Left cardiac atrium (tissue), 4 donors: ENCODE results near the gene DDX20. TPM values are rescaled to one million over a fixed set of nuclear protein-coding genes. Genes with fewer than 3 reads are reported as not detected.
"Not testable (repeated sequence)": the region's sequence is repeated elsewhere in the genome, so short reads cannot be mapped to it uniquely, and the experiment has no call there.

Experiments used
- ATAC-seq, 2 donors: fragments of 200-7000 bp; cut with Tn5 transposase; one replicate each; pipeline ENCODE4 v1.9.1; 2020; ENCODE audit warnings: mild to moderate bottlenecking in 2 of 2, moderate library complexity in 2 of 2
- DNase-seq: peaks from one replicate; pipeline ENCODE4 v3.0.0-alpha.2; 2020
- intact Hi-C, 2 donors: fragments of 100-400 bp; cut with DNase I; formaldehyde crosslinking; loops; one replicate each; pipeline versions ENCODE4 v1.14.1 to v1.15.1; 2022 to 2023
- total RNA-seq, 2 donors: library from RNA; stranded (reverse); fragmentation: NEBNext Ultra II Directional; extraction: Animal tissue kit (Norgen Biotek cat#: 25700); gene quantifications; one replicate each; pipeline ENCODE4 v1.2.1, GENCODE V29; 2021
- donor health status: DM: no; HTN: yes; CAD: no.
- donor health status: DM: no; HTN: yes; CAD: no; lungs with severe emphysema.
- donor health status: DM: yes; HTN: yes; CAD: no.
- donor health status: Dilated cardiomyopathy.

Gene DDX20
- total RNA-seq, 2 donors from 2014 or later, result 7.8 TPM

GRCh38 chr1:111776861-111777260, 21.2 kb downstream of the DDX20 start:
- no peak for ATAC-seq
- no peak for DNase-seq
- intact Hi-C loops, result no loop called here

DNA sequence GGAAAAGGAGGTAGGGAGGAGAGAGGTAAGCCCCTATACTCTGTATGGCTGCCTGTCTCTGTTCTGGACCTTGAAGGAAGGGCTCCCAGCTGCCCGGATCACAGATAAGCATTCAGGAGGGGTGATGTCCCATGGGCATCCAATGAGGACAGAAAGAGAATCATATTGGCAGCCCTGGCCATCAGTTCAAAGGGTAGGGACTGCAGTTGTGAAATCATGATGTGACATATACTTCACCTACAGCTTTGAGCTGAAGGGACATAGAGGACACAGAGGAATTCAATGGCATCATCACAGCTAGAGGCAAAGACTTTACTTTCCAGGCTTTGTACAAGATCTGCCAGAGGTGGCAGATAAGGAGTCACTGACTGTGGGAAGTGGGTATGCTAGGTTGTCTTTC, 21.6 kb downstream of the DDX20 start:
- DNase-seq, result no peak
- intact Hi-C loops, result no loop called here

DNA sequence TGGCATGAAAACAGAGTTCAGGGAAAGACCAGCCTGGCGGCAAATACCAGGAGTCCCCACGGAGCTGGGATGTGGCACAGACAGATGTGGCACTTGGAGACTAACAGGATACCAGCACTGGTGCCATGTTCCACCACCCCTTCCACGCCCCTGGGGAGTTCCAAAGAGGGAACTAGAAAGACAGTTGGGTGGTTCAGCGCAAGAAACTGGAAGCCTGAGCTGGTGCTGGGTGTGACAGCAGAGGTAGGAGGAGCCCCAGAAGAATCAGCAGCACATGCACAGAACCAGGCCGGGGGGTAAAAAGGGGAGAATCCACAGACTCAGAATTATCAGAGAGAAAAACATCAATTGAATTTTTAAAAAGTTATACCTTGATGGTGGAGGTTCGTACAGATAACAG, 22.4 kb downstream of the DDX20 start:
- ATAC-seq, result no peak
- no peak for DNase-seq
- intact Hi-C loops, result no loop called here

More for the DNA sequence above, 21.6 kb downstream of the DDX20 start:
- ATAC-seq, result no peak

GRCh38 chr1:111778541-111779051, 22.9 kb downstream of the DDX20 start:
- no peak for ATAC-seq
- intact Hi-C loops, result no loop called here
- DNase-seq, result no peak

DNA sequence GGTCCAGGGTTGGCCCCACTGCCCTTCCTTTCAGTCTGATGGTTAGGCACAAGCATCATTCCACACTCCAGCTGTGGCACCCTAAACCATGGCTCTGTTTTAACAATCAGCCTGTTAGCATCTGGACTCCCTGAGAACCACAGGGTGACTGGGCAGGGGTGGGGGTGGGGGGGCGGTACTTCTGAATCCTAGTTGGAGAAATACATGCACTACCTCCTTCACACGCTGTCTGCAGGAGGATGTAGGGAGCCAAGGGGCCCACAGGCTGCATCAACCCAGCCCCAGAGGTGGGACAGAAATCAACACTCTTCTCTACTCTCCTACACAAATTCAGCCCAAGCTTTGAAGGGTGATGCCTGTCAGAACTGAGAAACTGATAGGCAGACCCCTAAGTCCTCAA, 23.8 kb downstream of the DDX20 start:
- DNase-seq, result no peak
- no peak for ATAC-seq

DNA sequence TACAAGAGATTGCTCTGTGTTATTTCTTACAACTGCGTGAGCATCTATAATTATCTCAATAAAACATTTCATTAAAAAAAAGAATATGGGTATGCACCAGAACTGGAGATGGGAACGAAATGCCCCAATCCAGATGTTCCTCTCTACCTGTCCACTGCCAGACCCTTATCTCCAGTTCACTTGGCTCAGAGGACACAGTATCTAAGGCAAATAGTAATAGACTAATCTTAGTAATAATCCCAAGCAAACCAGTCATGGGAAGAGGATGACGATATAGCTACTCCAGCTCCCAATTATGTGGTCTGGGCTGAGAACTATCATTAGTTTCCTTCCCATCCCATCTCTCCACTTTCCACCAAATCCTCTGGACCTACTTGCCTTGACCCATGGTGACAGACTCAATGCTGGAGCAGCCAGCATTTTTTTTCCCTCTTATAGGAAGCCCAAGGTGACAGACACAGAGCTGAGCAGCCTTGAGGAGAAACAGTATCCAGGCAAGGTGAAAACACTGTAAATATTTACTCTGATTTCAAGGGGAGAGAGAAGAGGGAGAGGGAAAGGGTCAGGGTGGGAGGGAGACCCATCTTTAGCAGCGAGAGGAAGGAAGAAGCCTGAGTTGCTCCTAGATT, 28.7 kb downstream of the DDX20 start:
- ATAC-seq, result no peak
- no peak for DNase-seq
- intact Hi-C loops, result no loop called here

More for the DNA sequence above, 23.8 kb downstream of the DDX20 start:
- intact Hi-C loops, result no loop called here

DNA sequence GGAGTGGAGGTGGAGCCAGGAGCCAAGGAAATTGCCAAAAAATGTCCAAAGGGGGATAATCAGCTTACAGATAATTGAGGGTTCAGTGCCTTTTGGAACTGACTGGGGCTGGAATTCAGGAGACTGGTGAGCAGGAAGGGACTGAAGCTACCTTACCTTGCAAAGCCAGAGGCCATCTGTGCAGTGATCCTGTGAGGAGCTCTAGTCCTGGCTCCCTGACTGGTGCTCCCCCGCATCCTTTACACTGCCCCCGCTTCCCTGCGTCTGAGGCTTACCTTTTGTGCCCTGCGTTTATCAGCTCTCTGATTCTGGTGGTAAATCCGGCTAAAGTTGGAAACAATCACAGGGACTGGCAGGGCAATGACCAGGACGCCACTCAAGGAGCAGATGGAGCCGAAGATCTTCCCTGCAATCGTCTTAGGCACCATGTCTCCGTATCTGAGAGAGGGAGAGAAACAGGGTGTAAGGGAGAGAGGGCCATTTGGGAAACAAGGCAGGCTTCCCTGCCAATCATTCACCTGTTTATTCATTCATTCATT, 31.0 kb downstream of the DDX20 start:
- no peak for DNase-seq
- ATAC-seq, result no peak
- intact Hi-C loops, result no loop called here

- DNase-seq (no peak), ATAC-seq (no peak)
- intact Hi-C loops, result no loop called here
Observed at GRCh38 chr1:111789142-111789541, 33.4 kb downstream of the DDX20 start.

- intact Hi-C loops, result loop anchor here in 1 of 2 donors (10.0 kb wide), 2 partner anchors 205 to 545 kb away; no protein-coding TSS in a partner anchor
- ATAC-seq, result peak; percentile 64 to 67
Observed at GRCh38 chr1:111789666-111790316, 34.1 kb downstream of the DDX20 start.

DNA sequence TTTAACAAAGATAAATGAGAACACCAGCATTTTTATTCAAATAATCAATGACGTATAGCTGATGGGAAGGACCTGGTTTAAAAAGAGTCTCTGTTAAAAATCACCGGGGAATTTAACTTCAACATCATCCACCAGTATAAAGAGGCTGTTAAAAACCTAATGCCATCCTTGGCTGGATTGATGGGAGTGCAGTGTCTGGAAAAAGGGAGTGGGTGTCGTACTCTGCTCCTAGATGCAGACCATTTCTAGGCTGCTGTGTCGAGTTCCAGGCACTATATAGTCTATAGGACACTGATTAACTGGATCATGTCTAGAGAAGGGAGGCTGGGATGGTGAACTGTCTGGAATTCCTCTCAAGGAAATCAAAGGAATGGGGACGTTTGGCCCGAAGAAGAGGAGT, 36.1 kb downstream of the DDX20 start:
- ATAC-seq (no peak), DNase-seq (no peak)
- intact Hi-C loops, result loop anchor here in 1 of 2 donors (10.0 kb wide), 2 partner anchors 203 to 543 kb away; no protein-coding TSS in a partner anchor

More at GRCh38 chr1:111789666-111790316, 34.1 kb downstream of the DDX20 start:
- DNase-seq, result no peak

GRCh38 chr1:111792249-111792648, 36.5 kb downstream of the DDX20 start:
- intact Hi-C loops, result loop anchor here in 1 of 2 donors (10.0 kb wide), 2 partner anchors 203 to 543 kb away; no protein-coding TSS in a partner anchor
- DNase-seq (no peak), ATAC-seq (no peak)

DNA sequence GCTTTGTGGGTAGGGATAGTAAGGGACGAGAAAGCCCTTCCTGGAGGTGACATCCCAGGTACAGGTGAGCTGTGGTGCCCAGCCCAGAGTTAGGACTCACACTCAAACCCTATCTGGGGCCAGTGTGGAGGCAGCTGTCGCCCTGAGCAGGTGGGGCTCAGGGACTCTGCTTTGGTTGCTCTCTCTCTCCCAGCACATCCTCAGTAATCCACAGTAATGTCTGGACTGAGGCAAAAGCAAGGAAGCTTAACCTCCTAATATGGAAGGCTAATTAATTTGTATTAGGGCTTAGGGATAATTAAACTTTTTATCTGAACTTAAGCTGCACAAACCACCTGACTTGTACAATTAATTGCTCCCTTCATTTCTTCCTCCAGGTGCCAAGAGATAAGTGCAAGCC, 38.2 kb downstream of the DDX20 start:
- DNase-seq, result no peak
- no peak for ATAC-seq
- intact Hi-C loops, result loop anchor here in 1 of 2 donors (10.0 kb wide), 2 partner anchors 201 to 541 kb away; no protein-coding TSS in a partner anchor

GRCh38 chr1:111795401-111795800, 39.7 kb downstream of the DDX20 start:
- no peak for ATAC-seq
- no peak for DNase-seq
- intact Hi-C loops, result loop anchor here in 1 of 2 donors (10.0 kb wide), 2 partner anchors 199 to 539 kb away; no protein-coding TSS in a partner anchor

GRCh38 chr1:111798580-111798979, 42.9 kb downstream of the DDX20 start:
- intact Hi-C loops, result loop anchor here in 1 of 2 donors (10.0 kb wide), 2 partner anchors 196 to 536 kb away; no protein-coding TSS in a partner anchor
- ATAC-seq (no peak), DNase-seq (no peak)

- intact Hi-C loops, result loop anchor here (2.0 to 10.0 kb wide), 3 partner anchors 191 to 535 kb away; no protein-coding TSS in a partner anchor
- ATAC-seq, result not testable (repeated sequence)
Observed at GRCh38 chr1:111799722-111800121, 44.0 kb downstream of the DDX20 start.

DNA sequence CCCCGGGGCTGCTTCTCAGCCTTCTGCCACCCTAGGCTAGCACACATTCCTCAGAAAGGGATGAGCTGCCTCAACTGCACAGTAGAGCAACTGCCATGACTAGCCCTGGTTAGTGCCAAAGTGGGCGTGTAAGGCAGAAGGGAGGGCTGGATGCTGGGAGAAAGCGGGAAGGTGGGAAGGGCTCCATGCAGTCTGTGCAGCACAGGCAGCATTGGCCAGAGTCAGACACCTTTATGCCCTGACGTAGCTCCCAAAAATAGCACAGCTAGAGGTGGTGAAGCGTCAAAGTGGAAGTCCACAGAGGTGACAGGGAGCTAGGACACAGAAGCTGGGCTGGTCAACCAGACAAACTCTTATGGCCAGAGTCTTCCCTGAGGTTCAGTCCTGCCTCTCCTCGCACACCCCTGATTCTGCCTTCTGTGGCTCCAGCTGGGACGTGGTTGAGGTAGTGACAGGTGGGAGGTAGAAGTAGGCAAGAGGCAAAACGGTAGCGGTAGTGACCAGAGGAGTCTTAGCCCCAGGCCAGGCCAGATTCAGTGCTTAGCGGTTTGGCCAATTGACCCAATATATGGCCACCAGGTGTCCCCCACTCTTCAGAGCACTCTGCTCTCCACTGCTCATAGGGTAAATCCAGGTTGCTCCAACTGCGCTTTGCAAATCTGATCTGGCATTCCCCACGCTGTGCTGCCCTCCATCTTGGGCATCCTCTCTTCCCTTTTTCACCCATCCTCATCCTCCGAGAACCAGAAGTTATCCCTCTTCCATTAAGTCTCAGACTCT, 45.6 kb downstream of the DDX20 start:
- DNase-seq (peak; percentile 52), ATAC-seq (peak; percentile 90 to 92)
- intact Hi-C loops, result loop anchor here in 1 of 2 donors (2.0 to 10.0 kb wide), 2 partner anchors 190 to 534 kb away; no protein-coding TSS in a partner anchor

More at GRCh38 chr1:111799722-111800121, 44.0 kb downstream of the DDX20 start:
- not testable (repeated sequence) for DNase-seq

DNA sequence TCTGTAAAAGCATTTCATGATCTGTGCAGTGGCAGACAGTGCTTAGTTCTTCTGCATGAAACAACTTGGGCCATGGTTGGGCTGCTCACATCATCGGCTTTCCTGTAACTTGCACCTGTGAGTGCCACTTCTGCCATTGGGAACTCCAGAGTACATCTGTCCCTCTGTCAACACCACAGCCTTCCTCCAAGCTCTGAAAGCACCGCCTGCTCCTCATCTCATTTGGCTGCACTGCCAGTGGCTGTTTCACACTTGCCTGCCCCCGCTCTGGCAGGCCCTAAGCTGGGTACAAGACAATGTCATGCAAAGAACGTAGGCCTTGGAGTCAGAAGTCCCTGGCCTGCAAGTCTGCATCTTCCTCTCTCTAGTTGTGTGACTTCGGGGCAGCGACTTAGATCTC, 46.4 kb downstream of the DDX20 start:
- DNase-seq, result peak; percentile 39
- intact Hi-C loops, result loop anchor here in 1 of 2 donors (10.0 kb wide), 1 partner anchor 533 kb away; no protein-coding TSS in a partner anchor

GRCh38 chr1:111802984-111803383, 47.3 kb downstream of the DDX20 start:
- DNase-seq (no peak), ATAC-seq (no peak)
- intact Hi-C loops, result loop anchor here in 1 of 2 donors (10.0 kb wide), 1 partner anchor 532 kb away; no protein-coding TSS in a partner anchor

More for the DNA sequence above, 46.4 kb downstream of the DDX20 start:
- ATAC-seq, result peak; percentile 62 to 74

- DNase-seq (no peak), ATAC-seq (no peak)
- intact Hi-C loops, result loop anchor here in 1 of 2 donors (10.0 kb wide), 1 partner anchor 531 kb away; no protein-coding TSS in a partner anchor
Observed at GRCh38 chr1:111803951-111804350, 48.2 kb downstream of the DDX20 start.
